OCI-LY1 (cell line): ENCODE data around the gene ATG2A.
A peak's percentile ranks its signal among the peaks of the same experiment; 100 is the strongest.
"Not testable (repeated sequence)": the region's sequence is repeated elsewhere in the genome, so short reads cannot be mapped to it uniquely, and the experiment has no call there.

Experiments used
- H2AFZ ChIP-seq: fragments of 200-600 bp; sonication (generic), shearing (Covaris generic); 2 replicates; pipeline ENCODE4 v1.6.0; 2014; ENCODE audit warnings: antibody characterized with exemption, mild to moderate bottlenecking, low read length
- H3F3A ChIP-seq: fragments of 200-600 bp; sonication (generic), shearing (Covaris generic); 2 replicates; pipeline ENCODE4 v1.6.0; 2014; ENCODE audit warnings: mild to moderate bottlenecking, antibody characterized with exemption, low read length, moderate library complexity; ENCODE audit not compliant: insufficient read depth
- H3K27ac ChIP-seq: fragments of 200-600 bp; sonication (generic); 2 replicates; pipeline ENCODE4 v1.5.1; 2014; ENCODE audit warnings: low read length, mixed run types, mild to moderate bottlenecking, low read depth; ENCODE audit not compliant: poor library complexity, severe bottlenecking
- H3K27me3 ChIP-seq: fragments of 200-600 bp; sonication (generic); 2 replicates; pipeline ENCODE4 v1.6.0; 2014; ENCODE audit warnings: antibody characterized with exemption, mild to moderate bottlenecking, low read length, moderate library complexity; ENCODE audit not compliant: insufficient read depth
- H3K36me3 ChIP-seq: fragments of 200-600 bp; sonication (generic); 2 replicates; pipeline ENCODE4 v1.6.1; 2014; ENCODE audit warnings: mild to moderate bottlenecking, antibody characterized with exemption, low read length, moderate library complexity, mixed read lengths; ENCODE audit not compliant: insufficient read depth
- H3K4me1 ChIP-seq: fragments of 200-600 bp; sonication (generic); 2 replicates; pipeline ENCODE4 v1.5.1; 2014; ENCODE audit warnings: mild to moderate bottlenecking, low read length, moderate library complexity; ENCODE audit not compliant: insufficient read depth, severe bottlenecking
- H3K4me2 ChIP-seq: fragments of 200-600 bp; sonication (generic), shearing (Covaris generic); 2 replicates; pipeline ENCODE4 v1.6.1; 2014; ENCODE audit warnings: low read length
- H3K4me3 ChIP-seq: fragments of 200-600 bp; sonication (generic); 2 replicates; pipeline ENCODE4 v1.5.1; 2014; ENCODE audit warnings: low read length, low read depth, mild to moderate bottlenecking, mixed read lengths; ENCODE audit not compliant: poor library complexity, severe bottlenecking
- H3K79me2 ChIP-seq: fragments of 200-600 bp; shearing (Covaris generic); 2 replicates; pipeline ENCODE4 v1.6.1; 2016; ENCODE audit warnings: mixed run types, low read length, mixed read lengths; ENCODE audit not compliant: insufficient read depth
- H3K9ac ChIP-seq: fragments of 200-600 bp; sonication (generic), shearing (Covaris generic); 2 replicates; pipeline ENCODE4 v1.6.1; 2014; ENCODE audit warnings: mild to moderate bottlenecking, low read length, mixed read lengths
- H3K9me2 ChIP-seq: fragments of 200-600 bp; sonication (generic), shearing (Covaris generic); 2 replicates; pipeline ENCODE4 v1.6.1; 2014; ENCODE audit warnings: low read depth, mild to moderate bottlenecking, low read length, mixed read lengths
- H3K9me3 ChIP-seq: fragments of 200-600 bp; shearing (Covaris generic); 2 replicates; pipeline ENCODE4 v1.6.1; 2014; ENCODE audit warnings: low read length, mixed read lengths
- H4K20me1 ChIP-seq: fragments of 200-600 bp; sonication (generic), shearing (Covaris generic); 2 replicates; pipeline ENCODE4 v1.6.0; 2016; ENCODE audit warnings: mild to moderate bottlenecking, low read length; ENCODE audit not compliant: insufficient read depth
- CTCF ChIP-seq: fragments of 200-600 bp; sonication (generic), shearing (Covaris generic); IDR thresholded peaks from 2 replicates; pipeline ENCODE4 v1.5.1; 2017; ENCODE audit warnings: mild to moderate bottlenecking, antibody characterized with exemption, low read length, moderate library complexity, mixed read lengths
- EZH2 ChIP-seq: fragments of 200-600 bp; sonication (generic), shearing (Covaris generic); IDR thresholded peaks from 2 replicates; pipeline ENCODE4 v1.8.0; 2017; ENCODE audit warnings: borderline replicate concordance, mixed run types, mild to moderate bottlenecking, antibody characterized with exemption, low read length, moderate library complexity, mixed read lengths

Gene ATG2A

GRCh38 chr11:64848214-64848825 lies 68.7 kb downstream of the ATG2A start:
- peaks cover 79% of the 10 kb centered on the region for H3K4me1 ChIP-seq
- H3K27me3 ChIP-seq = no peaks in the 10 kb centered on the region
- H3K9me3 ChIP-seq = no peaks in the 10 kb centered on the region
- no peaks in the 10 kb centered on the region for H4K20me1 ChIP-seq
- H2AFZ ChIP-seq = no peak overlapping the region
- H3K27ac ChIP-seq = peak overlapping the region; percentile 98
- H3K9ac ChIP-seq = peak overlapping the region; percentile 7; the same call in 1 of the 2 replicates
- H3K4me2 ChIP-seq = peak overlapping the region; percentile 5; the same call in 1 of the 2 replicates
- H3K9me2 ChIP-seq = no peaks in the 10 kb centered on the region
- no peak overlapping the region for H3K4me3 ChIP-seq
- peaks cover 9% of the 10 kb centered on the region; the same call in 1 of the 2 replicates for H3F3A ChIP-seq
- no peaks in the 10 kb centered on the region for H3K79me2 ChIP-seq
- no peak for TF ChIP-seq EZH2
- no peak for TF ChIP-seq CTCF
- peaks cover 7% of the 10 kb centered on the region; the same call in 1 of the 2 replicates for H3K36me3 ChIP-seq

GRCh38 chr11:64846998-64847666 lies 69.9 kb downstream of the ATG2A start:
- H3K36me3 ChIP-seq = no peaks in the 10 kb centered on the region
- no peaks in the 10 kb centered on the region for H3K9me2 ChIP-seq
- H3K79me2 ChIP-seq = no peaks in the 10 kb centered on the region
- H3K27me3 ChIP-seq = no peaks in the 10 kb centered on the region
- peak overlapping the region; percentile 42; the same call in 1 of the 2 replicates for H3K4me2 ChIP-seq
- H3K9me3 ChIP-seq = no peaks in the 10 kb centered on the region
- H2AFZ ChIP-seq = no peak overlapping the region
- no peak overlapping the region for H3K9ac ChIP-seq
- H3K4me3 ChIP-seq = no peak overlapping the region
- H3F3A ChIP-seq = peaks cover 9% of the 10 kb centered on the region; the same call in 1 of the 2 replicates
- TF ChIP-seq CTCF (peak; percentile 91), EZH2 (no peak)
- H4K20me1 ChIP-seq = no peaks in the 10 kb centered on the region
- H3K27ac ChIP-seq = peak overlapping the region; percentile 98
- peaks cover 74% of the 10 kb centered on the region for H3K4me1 ChIP-seq

- not testable (repeated sequence) for H3K4me3 ChIP-seq, H3K27ac ChIP-seq, H2AFZ ChIP-seq, H3K9me3 ChIP-seq, H3K4me2 ChIP-seq, H3K36me3 ChIP-seq, H3K9me2 ChIP-seq, H3F3A ChIP-seq, H3K79me2 ChIP-seq, H3K27me3 ChIP-seq, H3K9ac ChIP-seq, H4K20me1 ChIP-seq
- peaks cover 60% of the 10 kb centered on the region for H3K4me1 ChIP-seq
These were observed 71.3 kb downstream of the ATG2A start for GRCh38 chr11:64845776-64846129.
